IMR-90 (cell line): ENCODE results near the gene WNT10A. TPM values are rescaled to one million over a fixed set of nuclear protein-coding genes. Genes with fewer than 3 reads are reported as not detected.

ENCODE experiments used
- ATAC-seq: fragments of 200-7000 bp; cut with Tn5 transposase; 2 replicates; pipeline ENCODE4 v1.9.1; 2020; ENCODE audit warnings: low read depth, mild to moderate bottlenecking, moderate library complexity
- Bru-seq: library from RNA; stranded (reverse); fragments of 400-500 nt; gene quantifications from one replicate; lab custom pipeline; 2021; lab: Mats Ljungman, UMichigan
- BruChase-seq, 2 experiments: library from RNA; stranded (reverse); fragments of 400-500 nt; gene quantifications; one replicate each; lab custom pipeline; 2021; lab: Mats Ljungman, UMichigan
- BruUV-seq: library from RNA; stranded (reverse); fragments of 400-500 nt; replicated peaks from 2 replicates; lab custom pipeline; 2021; lab: Mats Ljungman, UMichigan
- CTCF ChIA-PET: fragments of 300-600 bp; formaldehyde crosslinking; extraction: SDS; loops from one replicate; lab custom pipeline; 2021; ENCODE audit warnings: antibody characterized with exemption; lab: Yijun Ruan, JAX
- POLR2A ChIA-PET: fragments of 300-600 bp; sonication (Branson Sonifier 250); formaldehyde crosslinking; loops from one replicate; lab custom pipeline; 2022; ENCODE audit warnings: antibody characterized with exemption; ENCODE audit not compliant: unreplicated experiment; lab: Charles Lee
- DNase-seq: peaks from one replicate; pipeline ENCODE4 v3.0.0; 2013
- H2AFZ ChIP-seq: replicated peaks from 2 replicates; pipeline ENCODE3; 2013; ENCODE audit warnings: low read length, mild to moderate bottlenecking; ENCODE audit not compliant: poor library complexity
- H2AK5ac ChIP-seq: 2 replicates; pipeline ENCODE4 v1.6.1; 2013; ENCODE audit warnings: low read depth, low read length, inconsistent platforms
- H2AK9ac ChIP-seq: replicated peaks from 2 replicates; pipeline ENCODE3; 2013; ENCODE audit warnings: mild to moderate bottlenecking, low read depth, low read length, moderate library complexity; ENCODE audit not compliant: poor library complexity
- H2BK120ac ChIP-seq: 2 replicates; pipeline ENCODE4 v1.6.1; 2013; ENCODE audit warnings: low read depth, low read length, inconsistent platforms
- H2BK15ac ChIP-seq: 3 replicates; pipeline ENCODE4 v1.6.1; 2013; ENCODE audit warnings: low read depth, low read length, inconsistent platforms
- H2BK20ac ChIP-seq: 2 replicates; pipeline ENCODE4 v1.6.1; 2013; ENCODE audit warnings: low read depth, mild to moderate bottlenecking, inconsistent platforms, low read length, moderate library complexity
- H2BK5ac ChIP-seq: 2 replicates; pipeline ENCODE4 v1.6.1; 2013; ENCODE audit warnings: mild to moderate bottlenecking, low read depth, low read length, inconsistent platforms; ENCODE audit not compliant: poor library complexity, severe bottlenecking
- H3K14ac ChIP-seq: replicated peaks from 2 replicates; pipeline ENCODE4 v1.6.1; 2013; ENCODE audit warnings: low read depth, low read length, inconsistent platforms
- H3K18ac ChIP-seq: 2 replicates; pipeline ENCODE4 v1.6.1; 2013; ENCODE audit warnings: low read depth, low read length, control low read depth
- H3K23ac ChIP-seq: 2 replicates; pipeline ENCODE4 v1.6.1; 2013; ENCODE audit warnings: low read depth, low read length, inconsistent platforms
- H3K27ac ChIP-seq: 2 replicates; pipeline ENCODE4 v1.5.1; 2013; ENCODE audit warnings: mild to moderate bottlenecking, control low read depth, low read length; ENCODE audit not compliant: insufficient read depth
- H3K27me3 ChIP-seq: 2 replicates; pipeline ENCODE4 v1.6.1; 2013; ENCODE audit warnings: low read length; ENCODE audit not compliant: control insufficient read depth, insufficient read depth
- H3K36me3 ChIP-seq: 2 replicates; pipeline ENCODE4 v1.6.1; 2013; ENCODE audit warnings: low read length, mixed read lengths; ENCODE audit not compliant: control insufficient read depth, insufficient read depth
- H3K4ac ChIP-seq: 2 replicates; pipeline ENCODE4 v1.6.1; 2013; ENCODE audit warnings: low read depth, low read length, inconsistent platforms
- H3K4me1 ChIP-seq: 2 replicates; pipeline ENCODE4 v1.6.1; 2013; ENCODE audit warnings: low read length, mixed read lengths; ENCODE audit not compliant: control insufficient read depth, insufficient read depth
- H3K4me2 ChIP-seq: 2 replicates; pipeline ENCODE4 v1.6.1; 2013; ENCODE audit warnings: low read depth, mild to moderate bottlenecking, control low read depth, low read length, moderate library complexity
- H3K4me3 ChIP-seq: 2 replicates; pipeline ENCODE4 v1.5.1; 2013; ENCODE audit warnings: low read depth, mild to moderate bottlenecking, control low read depth, low read length, moderate library complexity; ENCODE audit not compliant: insufficient read depth
- H3K56ac ChIP-seq: 2 replicates; pipeline ENCODE4 v1.6.1; 2013; ENCODE audit warnings: low read length, inconsistent platforms; ENCODE audit not compliant: insufficient read depth; ENCODE audit errors: extremely low read depth
- H3K79me1 ChIP-seq, 2 experiments: 2 replicates each; pipeline ENCODE4 v1.6.1; 2013; ENCODE audit warnings: low read length in 2 of 2, inconsistent platforms in 1 of 2, low read depth in 1 of 2
- H3K9ac ChIP-seq: 2 replicates; pipeline ENCODE4 v1.6.1; 2013; ENCODE audit warnings: low read depth, low read length, control low read depth
- H3K9me1 ChIP-seq: 2 replicates; pipeline ENCODE4 v1.6.1; 2013; ENCODE audit warnings: low read length, inconsistent platforms; ENCODE audit not compliant: insufficient read depth
- H3K9me3 ChIP-seq: 2 replicates; pipeline ENCODE4 v1.6.1; 2013; ENCODE audit warnings: low read length; ENCODE audit not compliant: control insufficient read depth, insufficient read depth
- H4K20me1 ChIP-seq: 2 replicates; pipeline ENCODE4 v1.6.1; 2013; ENCODE audit warnings: low read length, inconsistent platforms; ENCODE audit not compliant: insufficient read depth
- H4K5ac ChIP-seq: 2 replicates; pipeline ENCODE4 v1.6.1; 2013; ENCODE audit warnings: mild to moderate bottlenecking, low read depth, low read length, control low read depth
- H4K8ac ChIP-seq, 2 experiments: 2 replicates each; pipeline ENCODE4 v1.6.1; 2013; ENCODE audit warnings: low read depth in 2 of 2, low read length in 2 of 2, control low read depth in 1 of 2, inconsistent platforms in 1 of 2
- H4K91ac ChIP-seq: 2 replicates; pipeline ENCODE4 v1.6.1; 2013; ENCODE audit warnings: low read depth, low read length, inconsistent platforms; ENCODE audit not compliant: insufficient read depth
- BHLHE40 ChIP-seq: fragments of 150-350 bp; IDR thresholded peaks from 2 replicates; pipeline ENCODE4 v1.6.1; 2016; ENCODE audit warnings: mild to moderate bottlenecking, low read depth, low read length
- CEBPB ChIP-seq: IDR thresholded peaks from 2 replicates; pipeline ENCODE4 v1.6.1; 2012; ENCODE audit warnings: low read depth, low read length, improper control_type of control experiment
- CHD1 ChIP-seq: IDR thresholded peaks from 2 replicates; pipeline ENCODE4 v1.6.1; 2012; ENCODE audit warnings: low read depth, low read length, improper control_type of control experiment
- FOS ChIP-seq: fragments of 150-350 bp; IDR thresholded peaks from 2 replicates; pipeline ENCODE4 v1.6.1; 2016; ENCODE audit warnings: low read depth, low read length
- MXI1 ChIP-seq: IDR thresholded peaks from 2 replicates; pipeline ENCODE4 v1.6.1; 2012; ENCODE audit warnings: low read depth, mild to moderate bottlenecking, low read length, moderate library complexity, borderline replicate concordance
- NFE2L2 ChIP-seq: fragments of 150-350 bp; IDR thresholded peaks from 2 replicates; pipeline ENCODE4 v1.6.1; 2016; ENCODE audit warnings: low read depth, mild to moderate bottlenecking, low read length
- POLR2A ChIP-seq: IDR thresholded peaks from 2 replicates; pipeline ENCODE4 v1.6.1; 2012; ENCODE audit warnings: mild to moderate bottlenecking, low read depth, low read length
- RAD21 ChIP-seq: IDR thresholded peaks from 2 replicates; pipeline ENCODE4 v1.6.1; 2012; ENCODE audit warnings: low read length, improper control_type of control experiment
- RCOR1 ChIP-seq: IDR thresholded peaks from 2 replicates; pipeline ENCODE4 v1.6.1; 2012; ENCODE audit warnings: mild to moderate bottlenecking, low read length, improper control_type of control experiment; ENCODE audit not compliant: insufficient replicate concordance
- SMC3 ChIP-seq: fragments of 150-350 bp; IDR thresholded peaks from 2 replicates; pipeline ENCODE4 v1.6.1; 2016; ENCODE audit warnings: low read depth, mild to moderate bottlenecking, antibody characterized with exemption, low read length, moderate library complexity
- WGBS, 2 experiments: methylation state at CpG; one replicate each; pipeline versions ENCODE4 v1.1.5 to v1.1.7; 2013; ENCODE audit warnings: missing lambda C conversion rate in 2 of 2; ENCODE audit not compliant: insufficient read length in 1 of 2; ENCODE audit errors: extremely low coverage in 2 of 2; 5-methylcytosine and 5-hydroxymethylcytosine counted together
- dilution Hi-C: fragments of 300-500 bp; cut with HindIII; formaldehyde crosslinking; loops from one replicate; pipeline ENCODE4 v1.14.3; 2018; ENCODE audit warnings: low sequenced_read_pairs; ENCODE audit not compliant: unreplicated experiment
- in situ Hi-C: fragments of 300-500 bp; cut with MboI; formaldehyde crosslinking; loops from 3 replicates; pipeline ENCODE4 v1.14.3; 2019; ENCODE audit warnings: low sequenced_read_pairs, inconsistent platforms, mixed read lengths
- intact Hi-C: fragments of 100-400 bp; cut with micrococcal nuclease; formaldehyde crosslinking; loops from 2 replicates; pipeline ENCODE4 v1.10.0; 2022
- long read RNA-seq: library from polyadenylated mRNA; unstranded; transcript quantifications from one replicate; pipeline ENCODE4 v2.0.0, GENCODE V29; 2021; ENCODE audit not compliant: unreplicated experiment
- polyA plus RNA-seq, 3 experiments: library from polyadenylated mRNA; depleted of rRNA; stranded (reverse); fragments of >200 nt; gene quantifications; 2 replicates each; pipeline ENCODE4 v1.2.3, GENCODE V29; 2012; ENCODE audit warnings: low replicate concordance in 1 of 3
- total RNA-seq: library from RNA; depleted of rRNA; stranded (reverse); fragments of >200 nt; gene quantifications from 2 replicates; pipeline ENCODE4 v1.2.3, GENCODE V29; 2012; rRNA removed
- TF ChIP-seq, protein P1 (sequence below): conservative IDR thresholded peaks from 2 replicates; pipeline ENCODE4 v1.5.1; 2012; ENCODE audit warnings: mild to moderate bottlenecking, low read depth, low read length, improper control_type of control experiment
- TF ChIP-seq, protein P2 (sequence below): fragments of 150-350 bp; IDR thresholded peaks from 2 replicates; pipeline ENCODE4 v1.6.1; 2016; ENCODE audit warnings: low read depth, mild to moderate bottlenecking, low read length, moderate library complexity, borderline replicate concordance

The WNT10A gene
- total RNA-seq (not detected in 2 replicates), polyA plus RNA-seq (2012; rRNA removed) (not detected in 2 replicates), Bru-seq, nascent RNA (not detected), BruChase-seq, experiment 1, labeled RNA remaining after a 6-hour chase (not detected), BruChase-seq, experiment 2, labeled RNA remaining after a 2-hour chase (not detected)
- not detected in 2 replicates for polyA plus RNA-seq (2012; cell fraction: cytosol; rRNA removed)
- polyA plus RNA-seq (2012; cell fraction: nucleus; rRNA removed; ENCODE audit: low replicate concordance): not detected in 2 replicates
- long read RNA-seq: 0 reads

DNA sequence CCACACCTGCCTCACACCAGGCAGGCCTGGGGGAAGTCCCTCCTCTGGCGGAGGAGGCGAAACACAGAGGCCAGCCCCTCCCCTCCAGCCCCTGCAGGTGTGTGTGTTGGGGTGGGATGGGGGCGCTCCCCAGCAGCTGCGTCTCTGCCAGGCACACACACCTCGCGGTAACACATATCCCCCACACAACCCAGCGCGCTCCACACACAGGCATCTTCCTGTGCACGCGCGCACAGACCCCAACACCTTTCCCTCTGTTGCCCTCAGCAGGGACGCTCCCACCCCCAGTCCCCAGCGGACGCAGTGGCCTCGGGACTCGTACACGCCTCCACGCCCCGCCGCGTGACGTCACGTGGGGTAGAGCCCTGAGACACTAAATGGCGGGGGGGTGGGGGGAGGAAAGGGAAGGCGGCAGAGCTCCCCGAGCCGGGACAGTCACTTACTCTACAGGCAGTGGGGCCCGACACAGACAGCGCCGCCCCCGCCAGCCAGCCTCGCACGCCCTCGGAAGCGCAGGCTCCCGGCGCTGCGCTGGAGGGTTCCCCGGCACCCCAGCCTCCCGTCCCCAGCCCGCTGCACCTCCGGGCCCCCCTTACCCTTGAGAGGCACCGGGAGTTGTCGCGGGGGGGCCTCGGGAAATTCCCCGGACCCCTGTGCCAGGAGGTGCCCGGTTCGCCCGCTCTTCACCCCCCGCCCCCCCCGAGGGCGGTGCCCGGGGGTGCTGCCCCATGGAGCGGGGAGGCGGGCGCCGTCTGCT is at the start of gene WNT10A:
WNT10A (plus strand) TSS at position 751 of the 757 bp plus-strand sequence. CDS start 144 bp downstream, outside the sequence.
- Histone ChIP-seq H2BK15ac (no peak within 1 kb of the TSS), H3K9me1 (no peaks in the 10 kb centered on the region; the same call in 1 of the 2 replicates), H3K4me1 (no peaks in the 10 kb centered on the region), H2AFZ (peak within 1 kb of the TSS; percentile 32), H3K27ac (no peak within 1 kb of the TSS), H4K91ac (no peak within 1 kb of the TSS), H3K4ac (no peak within 1 kb of the TSS), H3K36me3 (no peaks in the 10 kb centered on the region), H3K9me3 (peaks cover 1% of the 10 kb centered on the region; the same call in 1 of the 2 replicates), H2AK5ac (no peak within 1 kb of the TSS), H4K20me1 (no peaks in the 10 kb centered on the region; the same call in 1 of the 2 replicates), H2BK5ac (no peak within 1 kb of the TSS), H2BK20ac (no peak within 1 kb of the TSS), H3K4me2 (no peak within 1 kb of the TSS), H3K79me1 (no peaks in the 10 kb centered on the region), H3K9ac (no peak within 1 kb of the TSS), H3K14ac (no peak within 1 kb of the TSS), H4K8ac (no peak within 1 kb of the TSS), H3K18ac (no peak within 1 kb of the TSS), H3K27me3 (peaks cover 91% of the 10 kb centered on the region), H2AK9ac (no peak within 1 kb of the TSS), H4K5ac (no peak within 1 kb of the TSS), H2BK120ac (no peak within 1 kb of the TSS), H3K23ac (no peak within 1 kb of the TSS), H3K56ac (no peak within 1 kb of the TSS), H3K4me3 (no peak within 1 kb of the TSS)
- ChIA-PET CTCF (interaction anchor here (1.4 to 1.5 kb wide), 2 partner anchors 18 kb away, joined by 4 to 5 read pairs; no protein-coding TSS in a partner anchor), POLR2A (no interaction called here)
- dilution Hi-C loops (no loop called here), in situ Hi-C loops (no loop called here), intact Hi-C loops (no loop called here)
- ATAC-seq (no peak), DNase-seq (no peak)
- BruUV-seq: no TSS peak
- WGBS, 2 experiments: 5% methylated on average over 4 of the region's 58 CpGs; no CpG with 5 or more reads in 1 of the 2 experiments
- TF ChIP-seq, protein P1, sequence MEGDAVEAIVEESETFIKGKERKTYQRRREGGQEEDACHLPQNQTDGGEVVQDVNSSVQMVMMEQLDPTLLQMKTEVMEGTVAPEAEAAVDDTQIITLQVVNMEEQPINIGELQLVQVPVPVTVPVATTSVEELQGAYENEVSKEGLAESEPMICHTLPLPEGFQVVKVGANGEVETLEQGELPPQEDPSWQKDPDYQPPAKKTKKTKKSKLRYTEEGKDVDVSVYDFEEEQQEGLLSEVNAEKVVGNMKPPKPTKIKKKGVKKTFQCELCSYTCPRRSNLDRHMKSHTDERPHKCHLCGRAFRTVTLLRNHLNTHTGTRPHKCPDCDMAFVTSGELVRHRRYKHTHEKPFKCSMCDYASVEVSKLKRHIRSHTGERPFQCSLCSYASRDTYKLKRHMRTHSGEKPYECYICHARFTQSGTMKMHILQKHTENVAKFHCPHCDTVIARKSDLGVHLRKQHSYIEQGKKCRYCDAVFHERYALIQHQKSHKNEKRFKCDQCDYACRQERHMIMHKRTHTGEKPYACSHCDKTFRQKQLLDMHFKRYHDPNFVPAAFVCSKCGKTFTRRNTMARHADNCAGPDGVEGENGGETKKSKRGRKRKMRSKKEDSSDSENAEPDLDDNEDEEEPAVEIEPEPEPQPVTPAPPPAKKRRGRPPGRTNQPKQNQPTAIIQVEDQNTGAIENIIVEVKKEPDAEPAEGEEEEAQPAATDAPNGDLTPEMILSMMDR: no peak
- TF ChIP-seq FOS (no peak), CEBPB (no peak), POLR2A (no peak), RCOR1 (no peak), NFE2L2 (no peak), RAD21 (no peak), CHD1 (no peak), BHLHE40 (no peak), SMC3 (no peak), MXI1 (no peak)
- TF ChIP-seq, protein P2, sequence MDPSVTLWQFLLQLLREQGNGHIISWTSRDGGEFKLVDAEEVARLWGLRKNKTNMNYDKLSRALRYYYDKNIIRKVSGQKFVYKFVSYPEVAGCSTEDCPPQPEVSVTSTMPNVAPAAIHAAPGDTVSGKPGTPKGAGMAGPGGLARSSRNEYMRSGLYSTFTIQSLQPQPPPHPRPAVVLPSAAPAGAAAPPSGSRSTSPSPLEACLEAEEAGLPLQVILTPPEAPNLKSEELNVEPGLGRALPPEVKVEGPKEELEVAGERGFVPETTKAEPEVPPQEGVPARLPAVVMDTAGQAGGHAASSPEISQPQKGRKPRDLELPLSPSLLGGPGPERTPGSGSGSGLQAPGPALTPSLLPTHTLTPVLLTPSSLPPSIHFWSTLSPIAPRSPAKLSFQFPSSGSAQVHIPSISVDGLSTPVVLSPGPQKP: no peak
